ENCODE results near the gene PGM2L1. TPM values are rescaled to one million over a fixed set of nuclear protein-coding genes. Genes with fewer than 3 reads are reported as not detected.
A peak's percentile ranks its signal among the peaks of the same experiment; 100 is the strongest.

PGM2L1 gene
- total and polyA plus RNA-seq, 2 experiments from 2014 or later = 32.6 to 44.4 TPM

DNA sequence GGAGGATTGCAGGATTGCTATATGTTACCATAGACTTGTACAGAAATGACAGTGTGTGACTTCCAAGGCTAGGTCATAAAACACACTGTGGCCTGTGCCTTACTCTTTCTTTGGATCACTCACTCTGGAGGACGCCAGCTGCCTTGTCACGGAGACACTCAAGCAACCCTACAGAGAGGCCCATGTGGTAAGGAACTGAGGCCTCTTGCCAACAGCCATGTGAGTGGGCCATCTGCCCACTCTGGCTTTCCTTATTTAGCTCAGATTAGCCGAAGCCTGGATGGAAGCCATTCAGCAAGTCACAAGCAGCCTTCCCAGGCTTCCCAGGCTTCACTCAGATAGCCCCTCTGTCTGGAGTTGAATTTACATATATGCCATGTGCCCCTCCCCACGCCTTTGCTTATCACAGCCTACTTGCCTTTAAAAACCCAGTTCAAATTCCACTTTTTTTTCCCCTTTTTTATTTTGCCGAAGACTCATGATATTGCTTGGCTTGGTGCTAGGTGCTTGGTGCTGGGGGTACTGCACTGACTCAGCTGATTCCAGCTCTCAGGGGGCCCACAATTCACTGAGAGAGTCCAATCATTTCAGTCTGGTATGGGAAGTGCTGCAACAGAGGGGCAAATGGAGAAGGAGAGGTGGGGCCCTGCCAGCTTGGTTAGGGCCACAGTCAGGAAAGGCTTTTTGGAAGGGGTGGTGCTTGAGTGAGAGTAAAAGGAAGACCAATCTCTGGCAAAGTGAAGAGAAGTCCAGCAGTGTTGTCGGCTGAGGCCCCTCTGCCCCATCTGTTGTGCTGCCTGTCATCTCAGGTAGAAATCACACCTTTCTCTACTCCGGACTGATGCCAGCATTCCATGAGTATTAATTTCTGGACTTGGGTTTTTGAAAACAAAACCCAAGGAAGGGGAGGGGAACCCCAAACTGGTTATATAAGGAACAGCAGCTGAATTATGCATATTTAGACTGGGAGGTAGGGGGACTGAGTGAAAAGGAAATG lies 72.3 kb downstream of the PGM2L1 start:
- Mint-ChIP-seq H3K4me3 (no peak overlapping the region), H3K36me3 (ENCODE audit: low read depth) (peaks cover 15% of the 10 kb centered on the region), H3K9me3 (peaks cover 10% of the 10 kb centered on the region), H3K4me1 (peaks cover 7% of the 10 kb centered on the region), H3K27me3 (ENCODE audit: insufficient read depth, low read depth, poor library complexity) (peaks cover 5% of the 10 kb centered on the region), H3K27ac (peak overlapping the region; percentile 58; the same call in 1 of the 2 replicates)
- Histone ChIP-seq H2AFZ (no peak overlapping the region), H3K27me3 (ENCODE audit: insufficient read depth) (no peaks in the 10 kb centered on the region), H3K4me2 (no peak overlapping the region), H3F3A (replicated peaks; ENCODE audit: low read depth) (no peaks in the 10 kb centered on the region), H3K9me2 (ENCODE audit: insufficient read depth) (no peaks in the 10 kb centered on the region), H3K4me3 (no peak overlapping the region), H3K79me2 (replicated peaks; ENCODE audit: insufficient read depth) (no peaks in the 10 kb centered on the region), H3K36me3 (ENCODE audit: insufficient read depth) (peaks cover 3% of the 10 kb centered on the region; the same call in 1 of the 2 replicates), H3K4me1 (ENCODE audit: insufficient read depth) (no peaks in the 10 kb centered on the region), H3K27ac (ENCODE audit: low read depth) (no peak overlapping the region), H4K20me1 (replicated peaks; ENCODE audit: insufficient read depth) (no peaks in the 10 kb centered on the region)
- ATAC-seq (no peak), DNase-seq (ENCODE audit: low spot score) (no peak)
- no peak for TF ChIP-seq EZH2 (IDR thresholded peaks at IDR 0.05; ENCODE audit: low read depth, unreplicated experiment)
- TF ChIP-seq ZNF331 (CRISPR knock-in tag; IDR thresholded peaks at IDR 0.05; ENCODE audit: low read depth) = no peak
- no peak for TF ChIP-seq JUNB (IDR thresholded peaks at IDR 0.05; ENCODE audit: unreplicated experiment)
- TF ChIP-seq ZNF114 (CRISPR knock-in tag; IDR thresholded peaks at IDR 0.05) = no peak
- TF ChIP-seq CTCF (conservative IDR thresholded peaks at IDR 0.05; ENCODE audit: low read depth in 2 of 2) = no peak
- TF ChIP-seq, protein P1, sequence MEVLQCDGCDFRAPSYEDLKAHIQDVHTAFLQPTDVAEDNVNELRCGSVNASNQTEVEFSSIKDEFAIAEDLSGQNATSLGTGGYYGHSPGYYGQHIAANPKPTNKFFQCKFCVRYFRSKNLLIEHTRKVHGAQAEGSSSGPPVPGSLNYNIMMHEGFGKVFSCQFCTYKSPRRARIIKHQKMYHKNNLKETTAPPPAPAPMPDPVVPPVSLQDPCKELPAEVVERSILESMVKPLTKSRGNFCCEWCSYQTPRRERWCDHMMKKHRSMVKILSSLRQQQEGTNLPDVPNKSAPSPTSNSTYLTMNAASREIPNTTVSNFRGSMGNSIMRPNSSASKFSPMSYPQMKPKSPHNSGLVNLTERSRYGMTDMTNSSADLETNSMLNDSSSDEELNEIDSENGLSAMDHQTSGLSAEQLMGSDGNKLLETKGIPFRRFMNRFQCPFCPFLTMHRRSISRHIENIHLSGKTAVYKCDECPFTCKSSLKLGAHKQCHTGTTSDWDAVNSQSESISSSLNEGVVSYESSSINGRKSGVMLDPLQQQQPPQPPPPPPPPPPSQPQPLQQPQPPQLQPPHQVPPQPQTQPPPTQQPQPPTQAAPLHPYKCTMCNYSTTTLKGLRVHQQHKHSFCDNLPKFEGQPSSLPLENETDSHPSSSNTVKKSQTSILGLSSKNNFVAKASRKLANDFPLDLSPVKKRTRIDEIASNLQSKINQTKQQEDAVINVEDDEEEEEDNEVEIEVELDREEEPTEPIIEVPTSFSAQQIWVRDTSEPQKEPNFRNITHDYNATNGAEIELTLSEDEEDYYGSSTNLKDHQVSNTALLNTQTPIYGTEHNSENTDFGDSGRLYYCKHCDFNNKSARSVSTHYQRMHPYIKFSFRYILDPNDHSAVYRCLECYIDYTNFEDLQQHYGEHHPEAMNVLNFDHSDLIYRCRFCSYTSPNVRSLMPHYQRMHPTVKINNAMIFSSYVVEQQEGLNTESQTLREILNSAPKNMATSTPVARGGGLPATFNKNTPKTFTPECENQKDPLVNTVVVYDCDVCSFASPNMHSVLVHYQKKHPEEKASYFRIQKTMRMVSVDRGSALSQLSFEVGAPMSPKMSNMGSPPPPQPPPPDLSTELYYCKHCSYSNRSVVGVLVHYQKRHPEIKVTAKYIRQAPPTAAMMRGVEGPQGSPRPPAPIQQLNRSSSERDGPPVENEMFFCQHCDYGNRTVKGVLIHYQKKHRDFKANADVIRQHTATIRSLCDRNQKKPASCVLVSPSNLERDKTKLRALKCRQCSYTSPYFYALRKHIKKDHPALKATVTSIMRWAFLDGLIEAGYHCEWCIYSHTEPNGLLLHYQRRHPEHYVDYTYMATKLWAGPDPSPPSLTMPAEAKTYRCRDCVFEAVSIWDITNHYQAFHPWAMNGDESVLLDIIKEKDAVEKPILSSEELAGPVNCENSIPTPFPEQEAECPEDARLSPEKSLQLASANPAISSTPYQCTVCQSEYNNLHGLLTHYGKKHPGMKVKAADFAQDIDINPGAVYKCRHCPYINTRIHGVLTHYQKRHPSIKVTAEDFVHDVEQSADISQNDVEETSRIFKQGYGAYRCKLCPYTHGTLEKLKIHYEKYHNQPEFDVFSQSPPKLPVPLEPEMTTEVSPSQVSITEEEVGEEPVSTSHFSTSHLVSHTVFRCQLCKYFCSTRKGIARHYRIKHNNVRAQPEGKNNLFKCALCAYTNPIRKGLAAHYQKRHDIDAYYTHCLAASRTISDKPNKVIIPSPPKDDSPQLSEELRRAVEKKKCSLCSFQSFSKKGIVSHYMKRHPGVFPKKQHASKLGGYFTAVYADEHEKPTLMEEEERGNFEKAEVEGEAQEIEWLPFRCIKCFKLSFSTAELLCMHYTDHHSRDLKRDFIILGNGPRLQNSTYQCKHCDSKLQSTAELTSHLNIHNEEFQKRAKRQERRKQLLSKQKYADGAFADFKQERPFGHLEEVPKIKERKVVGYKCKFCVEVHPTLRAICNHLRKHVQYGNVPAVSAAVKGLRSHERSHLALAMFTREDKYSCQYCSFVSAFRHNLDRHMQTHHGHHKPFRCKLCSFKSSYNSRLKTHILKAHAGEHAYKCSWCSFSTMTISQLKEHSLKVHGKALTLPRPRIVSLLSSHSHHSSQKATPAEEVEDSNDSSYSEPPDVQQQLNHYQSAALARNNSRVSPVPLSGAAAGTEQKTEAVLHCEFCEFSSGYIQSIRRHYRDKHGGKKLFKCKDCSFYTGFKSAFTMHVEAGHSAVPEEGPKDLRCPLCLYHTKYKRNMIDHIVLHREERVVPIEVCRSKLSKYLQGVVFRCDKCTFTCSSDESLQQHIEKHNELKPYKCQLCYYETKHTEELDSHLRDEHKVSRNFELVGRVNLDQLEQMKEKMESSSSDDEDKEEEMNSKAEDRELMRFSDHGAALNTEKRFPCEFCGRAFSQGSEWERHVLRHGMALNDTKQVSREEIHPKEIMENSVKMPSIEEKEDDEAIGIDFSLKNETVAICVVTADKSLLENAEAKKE (CRISPR knock-in tag; IDR thresholded peaks at IDR 0.05) = no peak
- no peak for TF ChIP-seq EZH2phosphoT487 (IDR thresholded peaks at IDR 0.05; ENCODE audit: unreplicated experiment)
- TF ChIP-seq POLR2AphosphoS5 (IDR thresholded peaks at IDR 0.05; ENCODE audit: low read depth) = no peak
- TF ChIP-seq REST (IDR thresholded peaks at IDR 0.05; ENCODE audit: unreplicated experiment) = no peak
- TF ChIP-seq, protein P2, sequence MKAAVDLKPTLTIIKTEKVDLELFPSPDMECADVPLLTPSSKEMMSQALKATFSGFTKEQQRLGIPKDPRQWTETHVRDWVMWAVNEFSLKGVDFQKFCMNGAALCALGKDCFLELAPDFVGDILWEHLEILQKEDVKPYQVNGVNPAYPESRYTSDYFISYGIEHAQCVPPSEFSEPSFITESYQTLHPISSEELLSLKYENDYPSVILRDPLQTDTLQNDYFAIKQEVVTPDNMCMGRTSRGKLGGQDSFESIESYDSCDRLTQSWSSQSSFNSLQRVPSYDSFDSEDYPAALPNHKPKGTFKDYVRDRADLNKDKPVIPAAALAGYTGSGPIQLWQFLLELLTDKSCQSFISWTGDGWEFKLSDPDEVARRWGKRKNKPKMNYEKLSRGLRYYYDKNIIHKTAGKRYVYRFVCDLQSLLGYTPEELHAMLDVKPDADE (IDR thresholded peaks at IDR 0.05) = no peak
- TF ChIP-seq NANOG (IDR thresholded peaks at IDR 0.05; ENCODE audit: borderline replicate concordance) = no peak
- TF ChIP-seq STAT1 (IDR thresholded peaks at IDR 0.05; ENCODE audit: unreplicated experiment) = no peak
- no peak for TF ChIP-seq CREB1 (CRISPR knock-in tag; IDR thresholded peaks at IDR 0.05; ENCODE audit: low read depth)
